HepG2 (cell line): ENCODE measurements around the gene SORL1-AS1.

Experiments used
- ATAC-seq: fragments of 200-7000 bp; cut with Tn5 transposase; 3 replicates; pipeline ENCODE4 v1.9.1; 2020; ENCODE audit warnings: mild to moderate bottlenecking, moderate library complexity
- BruUV-seq: library from RNA; stranded (reverse); fragments of 400-500 nt; replicated peaks from 2 replicates; lab custom pipeline; 2021; lab: Mats Ljungman, UMichigan
- CTCF ChIA-PET: fragments of 300-600 bp; formaldehyde crosslinking; extraction: SDS; loops from one replicate; lab custom pipeline; 2021; ENCODE audit warnings: low total read pairs, inconsistent platforms, low intra/inter-chr PET ratio; lab: Yijun Ruan, JAX
- POLR2A ChIA-PET: fragments of 350-600 bp; sonication (Branson Sonifier 250); formaldehyde crosslinking; loops from one replicate; lab custom pipeline; 2020; ENCODE audit warnings: antibody characterized with exemption, inconsistent platforms; lab: Yijun Ruan, JAX
- DNase-seq: peaks from one replicate; pipeline ENCODE4 v3.0.0-alpha.2; 2015; ENCODE audit warnings: low spot score
- FAIRE-seq: peaks from 3 replicates; lab custom pipeline; 2011; peaks lifted over from hg19 to GRCh38; lab: Jason Lieb, UNC
- H2AFZ ChIP-seq: one replicate; pipeline ENCODE4 v1.6.1; 2011; ENCODE audit warnings: low read length, inconsistent platforms
- H3K27ac ChIP-seq: fragments of 300-600 bp; 3 replicates; pipeline ENCODE4 v1.8.0; 2011; ENCODE audit warnings: mixed run types, mild to moderate bottlenecking, mixed read lengths, low read length, inconsistent platforms; ENCODE audit not compliant: insufficient read depth; ENCODE audit errors: extremely low read length
- H3K27me3 ChIP-seq, 2 experiments: fragments of 200-600 bp in 1 of 2; 2 replicates in 1 of 2; 3 replicates in 1 of 2; pipeline versions ENCODE4 v1.6.0 to v1.8.0; 2011; ENCODE audit warnings: low read length in 2 of 2, mild to moderate bottlenecking in 2 of 2, moderate library complexity in 2 of 2, inconsistent platforms in 1 of 2; ENCODE audit not compliant: insufficient read depth in 2 of 2, control insufficient read depth in 1 of 2
- H3K36me3 ChIP-seq, 2 experiments: fragments of 200-600 bp in 1 of 2; replicated peaks in 1 of 2; 2 replicates in 1 of 2; 3 replicates in 1 of 2; pipeline versions ENCODE4 v1.5.1 to v1.8.0; 2011; ENCODE audit warnings: low read length in 2 of 2, inconsistent platforms in 1 of 2; ENCODE audit not compliant: insufficient read depth in 2 of 2, control insufficient read depth in 1 of 2
- H3K4me1 ChIP-seq: 2 replicates; pipeline ENCODE4 v1.5.1; 2012; ENCODE audit warnings: low read length, inconsistent platforms; ENCODE audit not compliant: insufficient read depth
- H3K4me2 ChIP-seq: 2 replicates; pipeline ENCODE4 v1.6.0; 2011; ENCODE audit warnings: low read depth, low read length, inconsistent platforms
- H3K4me3 ChIP-seq, 3 experiments: fragments of 200-600 bp in 1 of 3; sonication (generic), shearing (Covaris generic) in 1 of 3; replicated peaks in 1 of 3; 2 replicates each; pipeline ENCODE4 v1.5.1; 2011 to 2016; ENCODE audit warnings: low read length in 3 of 3, inconsistent platforms in 2 of 3, low read depth in 2 of 3, mild to moderate bottlenecking in 2 of 3, control low read depth in 1 of 3, mixed read lengths in 1 of 3; ENCODE audit not compliant: insufficient read depth in 1 of 3
- H3K79me2 ChIP-seq: one replicate; pipeline ENCODE4 v1.6.1; 2011; ENCODE audit warnings: low read length, inconsistent platforms; ENCODE audit not compliant: insufficient read depth
- H3K9ac ChIP-seq: 2 replicates; pipeline ENCODE4 v1.6.0; 2011; ENCODE audit warnings: mild to moderate bottlenecking, low read depth, low read length, inconsistent platforms; ENCODE audit not compliant: insufficient read depth
- H3K9me3 ChIP-seq: 2 replicates; pipeline ENCODE4 v1.5.1; 2012; ENCODE audit warnings: mild to moderate bottlenecking, low read length
- H4K20me1 ChIP-seq: 2 replicates; pipeline ENCODE4 v1.6.0; 2011; ENCODE audit warnings: inconsistent platforms, mild to moderate bottlenecking, low read length, moderate library complexity; ENCODE audit not compliant: insufficient read depth
- AGO1 ChIP-seq: fragments of 200-400 bp; formaldehyde crosslinking; IDR thresholded peaks from 2 replicates; pipeline ENCODE4 v1.6.1; 2017; ENCODE audit warnings: mild to moderate bottlenecking, low read depth, low read length, moderate library complexity; ENCODE audit not compliant: poor library complexity, severe bottlenecking
- ARNT2 ChIP-seq: sonication (generic); formaldehyde crosslinking; IDR thresholded peaks from 2 replicates; pipeline ENCODE4 v1.8.0; 2022; ENCODE audit warnings: mild to moderate bottlenecking, low read depth, missing genetic modification reagents, moderate library complexity
- CENPT ChIP-seq: sonication (generic); formaldehyde crosslinking; IDR thresholded peaks from 2 replicates; pipeline ENCODE4 v1.8.0; 2022; ENCODE audit warnings: low read depth, mild to moderate bottlenecking, moderate library complexity, missing genetic modification reagents
- FOSL2 ChIP-seq: sonication (generic); formaldehyde crosslinking; IDR thresholded peaks from 2 replicates; pipeline ENCODE4 v1.4.0; 2020; ENCODE audit warnings: missing genetic modification reagents
- MIXL1 ChIP-seq: IDR thresholded peaks from 2 replicates; pipeline ENCODE4 v1.6.1; 2016
- RARG ChIP-seq: sonication (generic); formaldehyde crosslinking; IDR thresholded peaks from 2 replicates; pipeline ENCODE4 v1.4.0; 2020; ENCODE audit warnings: low read depth, mild to moderate bottlenecking, missing genetic modification reagents
- TSC22D2 ChIP-seq: sonication (generic); formaldehyde crosslinking; IDR thresholded peaks from 2 replicates; pipeline ENCODE4 v1.5.1; 2020; ENCODE audit warnings: missing genetic modification reagents, mild to moderate bottlenecking, borderline replicate concordance
- XRCC5 ChIP-seq: fragments of 200-400 bp; formaldehyde crosslinking; optimal IDR thresholded peaks from 2 replicates; pipeline ENCODE3; 2017; ENCODE audit warnings: mild to moderate bottlenecking, low read length
- ZBTB20 ChIP-seq: sonication (generic); formaldehyde crosslinking; IDR thresholded peaks from 2 replicates; pipeline ENCODE4 v1.8.1; 2023; ENCODE audit warnings: missing genetic modification reagents, low read depth, mild to moderate bottlenecking, borderline replicate concordance
- ZNF142 ChIP-seq: sonication (generic); formaldehyde crosslinking; IDR thresholded peaks from 2 replicates; pipeline ENCODE4 v1.4.0; 2020; ENCODE audit warnings: missing genetic modification reagents
- ZNF354B ChIP-seq: sonication (generic); formaldehyde crosslinking; IDR thresholded peaks from 2 replicates; pipeline ENCODE4 v1.8.0; 2022; ENCODE audit warnings: mild to moderate bottlenecking, missing genetic modification reagents
- ZNF614 ChIP-seq: IDR thresholded peaks from 2 replicates; pipeline ENCODE4 v1.6.1; 2018; ENCODE audit warnings: missing biosample characterization, missing genetic modification reagents, inconsistent platforms, borderline replicate concordance
- ZNF772 ChIP-seq: sonication (generic); formaldehyde crosslinking; IDR thresholded peaks from 2 replicates; pipeline ENCODE4 v1.5.0; 2020; ENCODE audit warnings: mild to moderate bottlenecking, missing genetic modification reagents
- ZNF776 ChIP-seq: sonication (generic); formaldehyde crosslinking; IDR thresholded peaks from 2 replicates; pipeline ENCODE4 v1.4.0; 2020; ENCODE audit warnings: mild to moderate bottlenecking, missing genetic modification reagents
- ZNF800 ChIP-seq: sonication (generic); formaldehyde crosslinking; IDR thresholded peaks from 2 replicates; pipeline ENCODE4 v1.4.0; 2020; ENCODE audit warnings: missing genetic modification reagents
- WGBS: methylation state at CpG from one replicate; pipeline ENCODE4 v1.1.6; 2017; ENCODE audit warnings: low lambda C conversion rate; 5-methylcytosine and 5-hydroxymethylcytosine counted together
- in situ Hi-C: cut with HindIII; loops from 2 replicates; pipeline ENCODE4 v1.10.0; 2017; ENCODE audit warnings: low pct_unique_long_range_greater_than_20kb; ENCODE audit not compliant: extremely low pct_ligation_motif_present
- intact Hi-C: fragments of 100-400 bp; cut with micrococcal nuclease; formaldehyde crosslinking; loops from one replicate; pipeline ENCODE4 v1.10.0; 2022; ENCODE audit not compliant: unreplicated experiment

The SORL1-AS1 gene

GRCh38 chr11:121451986-121452608, 670 bp downstream of the SORL1-AS1 start, which contains the start of gene SORL1:
Gene SORL1 (plus strand): TSS chr11:121452314. CDS start chr11:121452332, 18 bp downstream.
- ATAC-seq (peak; percentile 88), FAIRE-seq (no peak), DNase-seq (peak; percentile 62)
- H3K9me3 ChIP-seq: no peaks in the 10 kb centered on the region
- H3K4me2 ChIP-seq: peak within 1 kb of the TSS; percentile 84
- no peaks in the 10 kb centered on the region for H4K20me1 ChIP-seq
- H3K79me2 ChIP-seq: peaks cover 48% of the 10 kb centered on the region
- in situ Hi-C loops: loop anchor here (5.0 kb wide), 1 partner anchor 110 kb away; no protein-coding TSS in a partner anchor
- H2AFZ ChIP-seq: peak within 1 kb of the TSS; percentile 21
- CTCF ChIA-PET: no interaction called here
- peak within 1 kb of the TSS; percentile 73 for H3K27ac ChIP-seq
- H3K9ac ChIP-seq: peak within 1 kb of the TSS; percentile 79
- intact Hi-C loops: loop anchor here (5.0 kb wide), 1 partner anchor 100 kb away; no protein-coding TSS in a partner anchor
- peaks cover 0 to 6% of the 10 kb centered on the region in 2 experiments; a peak in 1 of 5 replicates for H3K27me3 ChIP-seq
- no TSS peak for BruUV-seq
- POLR2A ChIA-PET: interaction anchor here (0.9 to 2.7 kb wide), 9 partner anchors 8 to 113 kb away, joined by 3 to 21 read pairs (median 4); no protein-coding TSS in a partner anchor
- WGBS: no CpG with 5 or more reads among the region's 89 CpGs
- H3K36me3 ChIP-seq: no peaks in the 10 kb centered on the region
- peaks cover 80% of the 10 kb centered on the region for H3K4me1 ChIP-seq
- peak within 1 kb of the TSS; percentile 93 to 96 (median 94) for H3K4me3 ChIP-seq
- TF ChIP-seq CENPT (CRISPR knock-in tag) (0 out of 2 replicates have a peak, but pooled peaks have one; percentile 46), ZNF800 (CRISPR knock-in tag) (peak; percentile 51; the same call in 1 of the 2 replicates), ZBTB20 (CRISPR knock-in tag) (no peak), XRCC5 (peak; percentile 44), ZNF614 (no peak), ARNT2 (peak; percentile 31; the same call in 1 of the 2 replicates), FOSL2 (CRISPR knock-in tag) (peak; percentile 21), ZNF772 (CRISPR knock-in tag) (0 out of 2 replicates have a peak, but pooled peaks have one; percentile 33), RARG (no peak), MIXL1 (CRISPR knock-in tag) (no peak), ZNF142 (CRISPR knock-in tag) (peak; percentile 84), TSC22D2 (CRISPR knock-in tag) (no peak), ZNF354B (CRISPR knock-in tag) (no peak), AGO1 (no peak), ZNF776 (CRISPR knock-in tag) (peak; percentile 71)
